GM10266 (cell line): Measurements from ENCODE around the gene ARSG.

Experiments
- DNase-seq: peaks from one replicate; pipeline ENCODE4 v3.0.0; 2012; ENCODE audit errors: extremely low spot score
- TF ChIP-seq, protein P1 (sequence below): IDR thresholded peaks from 2 replicates; pipeline ENCODE4 v1.5.1; 2012; ENCODE audit warnings: mild to moderate bottlenecking, low read depth; ENCODE audit not compliant: control insufficient read depth, insufficient read depth; ENCODE audit errors: missing control alignments

Gene ARSG

DNA sequence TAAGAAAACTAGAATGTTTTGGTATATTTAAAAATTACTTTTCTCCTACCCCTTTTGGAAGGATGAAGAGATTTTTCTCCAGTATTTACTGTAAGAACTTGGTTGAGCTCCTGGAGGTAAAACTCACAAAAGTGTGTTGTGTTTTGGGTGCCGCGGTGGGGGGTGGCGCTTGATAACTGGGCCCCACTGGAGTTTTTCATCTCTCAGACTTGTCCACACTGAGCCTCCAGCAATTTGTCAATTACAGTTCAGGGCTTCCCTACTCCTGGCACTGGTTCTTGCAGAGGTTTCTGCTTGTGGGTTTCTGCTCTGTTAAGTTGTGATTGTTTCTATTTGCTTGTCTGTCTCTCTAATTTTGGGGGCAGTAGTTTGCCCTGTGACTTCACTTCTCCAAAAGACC, 126.0 kb downstream of the ARSG start:
- DNase-seq = no peak
- TF ChIP-seq, protein P1, sequence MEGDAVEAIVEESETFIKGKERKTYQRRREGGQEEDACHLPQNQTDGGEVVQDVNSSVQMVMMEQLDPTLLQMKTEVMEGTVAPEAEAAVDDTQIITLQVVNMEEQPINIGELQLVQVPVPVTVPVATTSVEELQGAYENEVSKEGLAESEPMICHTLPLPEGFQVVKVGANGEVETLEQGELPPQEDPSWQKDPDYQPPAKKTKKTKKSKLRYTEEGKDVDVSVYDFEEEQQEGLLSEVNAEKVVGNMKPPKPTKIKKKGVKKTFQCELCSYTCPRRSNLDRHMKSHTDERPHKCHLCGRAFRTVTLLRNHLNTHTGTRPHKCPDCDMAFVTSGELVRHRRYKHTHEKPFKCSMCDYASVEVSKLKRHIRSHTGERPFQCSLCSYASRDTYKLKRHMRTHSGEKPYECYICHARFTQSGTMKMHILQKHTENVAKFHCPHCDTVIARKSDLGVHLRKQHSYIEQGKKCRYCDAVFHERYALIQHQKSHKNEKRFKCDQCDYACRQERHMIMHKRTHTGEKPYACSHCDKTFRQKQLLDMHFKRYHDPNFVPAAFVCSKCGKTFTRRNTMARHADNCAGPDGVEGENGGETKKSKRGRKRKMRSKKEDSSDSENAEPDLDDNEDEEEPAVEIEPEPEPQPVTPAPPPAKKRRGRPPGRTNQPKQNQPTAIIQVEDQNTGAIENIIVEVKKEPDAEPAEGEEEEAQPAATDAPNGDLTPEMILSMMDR = no peak

DNA sequence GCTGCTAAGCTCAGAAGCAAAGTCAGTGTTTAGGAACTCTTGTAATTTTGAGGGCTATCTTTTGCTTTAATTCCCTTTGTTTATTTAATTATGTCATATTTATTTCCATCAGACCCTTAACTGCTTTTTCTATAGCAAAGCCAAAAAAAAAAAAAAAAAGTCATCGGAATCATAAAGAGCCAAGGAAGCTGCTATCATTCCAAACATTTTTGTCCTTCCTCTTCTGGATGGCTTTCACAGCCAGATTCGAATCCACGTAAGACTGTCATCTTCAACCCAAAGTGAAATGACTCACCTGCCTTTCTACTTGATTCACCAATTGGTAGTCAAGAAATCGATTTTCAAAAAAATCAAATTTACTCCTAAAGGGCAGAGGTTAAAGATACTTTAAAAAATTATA, 127.6 kb downstream of the ARSG start:
- DNase-seq = no peak
- TF ChIP-seq, protein P1 = no peak

DNA sequence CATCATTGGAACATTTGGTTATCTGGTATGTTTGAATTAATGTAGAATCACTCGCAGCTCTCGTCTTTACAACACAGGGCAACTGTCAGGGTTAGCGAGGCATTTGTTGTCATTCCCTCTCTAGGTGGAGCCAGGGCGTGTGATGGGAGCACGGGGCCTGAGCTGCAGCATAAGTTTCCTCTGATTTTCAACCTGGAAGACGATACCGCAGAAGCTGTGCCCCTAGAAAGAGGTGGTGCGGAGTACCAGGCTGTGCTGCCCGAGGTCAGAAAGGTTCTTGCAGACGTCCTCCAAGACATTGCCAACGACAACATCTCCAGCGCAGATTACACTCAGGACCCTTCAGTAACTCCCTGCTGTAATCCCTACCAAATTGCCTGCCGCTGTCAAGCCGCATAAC, 128.8 kb downstream of the ARSG start:
- no peak for DNase-seq
- TF ChIP-seq, protein P1 = no peak

DNA sequence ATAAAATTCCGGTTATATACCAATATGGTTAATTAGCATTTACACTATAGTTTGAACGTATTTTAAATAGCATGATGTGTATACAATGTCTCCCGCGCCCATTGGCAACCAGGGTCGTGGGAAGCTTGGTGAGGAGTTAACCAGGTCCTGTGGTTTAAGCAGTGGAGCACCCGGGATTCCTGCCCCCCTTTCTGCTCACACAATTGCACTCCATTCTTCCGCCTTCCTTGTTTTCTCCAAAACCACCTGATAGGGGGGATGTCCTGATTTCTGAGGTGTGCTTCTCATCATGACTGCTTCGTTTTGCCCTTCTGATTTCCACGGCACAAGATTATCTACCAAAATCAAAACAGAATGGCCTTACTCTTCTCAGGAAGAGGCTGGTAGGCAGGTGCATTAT, 130.2 kb downstream of the ARSG start:
- no peak for DNase-seq
- TF ChIP-seq, protein P1 = no peak

DNA sequence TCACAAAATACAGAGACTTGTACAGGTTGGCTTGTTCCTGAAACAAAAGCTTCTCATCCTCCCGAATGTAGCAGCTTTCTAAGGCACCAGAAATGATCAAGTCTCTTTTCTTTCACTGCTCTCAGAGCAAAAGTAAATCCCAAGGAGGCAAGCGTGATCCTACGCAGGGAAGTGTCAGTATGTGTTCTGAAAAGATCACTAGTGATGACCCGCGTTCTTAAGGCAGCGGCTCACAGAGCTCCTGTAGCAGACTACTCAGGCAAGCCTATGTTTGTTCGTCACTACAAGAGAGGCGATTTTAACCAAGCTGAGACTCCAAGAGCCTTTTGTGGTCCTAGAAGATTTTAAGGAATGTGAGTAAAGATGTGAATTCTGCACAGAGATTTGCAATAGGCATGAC, 131.5 kb downstream of the ARSG start:
- DNase-seq = no peak
- TF ChIP-seq, protein P1 = no peak

DNA sequence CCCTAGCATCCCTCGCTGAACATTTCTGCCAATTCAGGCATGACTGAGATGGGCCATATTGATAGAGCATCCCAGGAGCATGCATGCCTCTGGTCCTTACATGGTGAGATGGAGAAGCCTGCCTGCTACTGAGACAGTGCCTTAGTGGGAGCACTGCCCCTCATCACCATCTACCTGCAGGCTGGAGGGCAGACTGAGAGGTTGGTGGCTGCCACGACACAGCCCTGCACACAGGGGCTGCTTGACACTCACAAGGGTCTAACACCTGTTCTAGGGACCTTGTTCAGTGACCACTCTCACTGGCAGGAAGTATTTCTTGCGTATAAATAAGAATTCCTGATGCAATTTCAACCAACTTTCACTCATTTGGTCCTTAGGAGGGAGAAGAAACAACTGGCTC, 132.0 kb downstream of the ARSG start:
- no peak for DNase-seq
- TF ChIP-seq, protein P1 = no peak

DNA sequence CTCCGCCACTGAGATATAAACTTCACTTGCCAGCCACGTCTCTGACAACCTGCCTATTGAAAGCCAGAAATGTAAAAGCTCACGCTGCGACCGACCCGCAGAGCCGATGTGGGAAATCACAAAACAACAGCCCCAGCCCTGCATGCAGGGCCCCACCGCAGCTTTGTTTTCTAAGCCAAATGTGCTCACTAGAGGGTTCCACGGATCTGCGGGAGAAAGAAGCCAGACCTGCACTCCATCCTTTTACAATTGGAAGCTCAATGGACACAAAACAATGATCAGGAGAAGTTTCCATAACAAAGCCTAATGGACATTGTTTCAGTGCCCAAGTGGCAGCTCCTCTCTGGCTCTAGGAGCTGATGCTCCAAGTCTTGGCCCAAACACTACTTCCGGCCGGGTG, 132.9 kb downstream of the ARSG start:
- no peak for DNase-seq

More for the DNA sequence above, 132.9 kb downstream of the ARSG start:
- TF ChIP-seq, protein P1 = no peak
